ENCODE data around the gene ACTL6B. TPM values are rescaled to one million over a fixed set of nuclear protein-coding genes. Genes with fewer than 3 reads are reported as not detected.
A peak's percentile ranks its signal among the peaks of the same experiment; 100 is the strongest.

ACTL6B gene
- total and polyA plus RNA-seq, 2 of the 13 experiments (the other 11 are each of a cell fraction or from before 2014, with no cell fraction given): not detected

- no peak for TF ChIP-seq FOXO1 (CRISPR knock-in tag; IDR thresholded peaks at IDR 0.05)
- no peak for TF ChIP-seq RBM22 (optimal IDR thresholded peaks at IDR 0.05; ENCODE audit: low read length)
- TF ChIP-seq ZNF891 (CRISPR knock-in tag; IDR thresholded peaks at IDR 0.05): peak; percentile 68; the same call in 1 of the 2 replicates
- no peak; the same call in 1 of the 2 replicates for TF ChIP-seq ARNTL (CRISPR knock-in tag; IDR thresholded peaks at IDR 0.05)
- TF ChIP-seq NCOA5 (CRISPR knock-in tag; IDR thresholded peaks at IDR 0.05): no peak
- no peak for TF ChIP-seq MLLT10 (CRISPR knock-in tag; IDR thresholded peaks at IDR 0.05)
- TF ChIP-seq ZNF549 (CRISPR knock-in tag; IDR thresholded peaks at IDR 0.05): no peak
- TF ChIP-seq PHB2 (IDR thresholded peaks at IDR 0.05; ENCODE audit: partially characterized antibody): no peak
- TF ChIP-seq JDP2 (CRISPR knock-in tag; IDR thresholded peaks at IDR 0.05; ENCODE audit: borderline replicate concordance): no peak
- no peak for TF ChIP-seq HIVEP1 (CRISPR knock-in tag; IDR thresholded peaks at IDR 0.05)
- TF ChIP-seq TMF1 (CRISPR knock-in tag; IDR thresholded peaks at IDR 0.05; ENCODE audit: low read depth): no peak
- TF ChIP-seq ZNF740 (CRISPR knock-in tag; IDR thresholded peaks at IDR 0.05): no peak
- no peak for TF ChIP-seq SMYD3 (CRISPR knock-in tag; IDR thresholded peaks at IDR 0.05)
- TF ChIP-seq TFDP1 (CRISPR knock-in tag; IDR thresholded peaks at IDR 0.05; ENCODE audit: borderline replicate concordance): no peak
- TF ChIP-seq ZNF737 (CRISPR knock-in tag; IDR thresholded peaks at IDR 0.05; ENCODE audit: borderline replicate concordance): no peak
- TF ChIP-seq GLI4 (CRISPR knock-in tag; IDR thresholded peaks at IDR 0.05; ENCODE audit: borderline replicate concordance): no peak
- TF ChIP-seq KAT7 (CRISPR knock-in tag; IDR thresholded peaks at IDR 0.05; ENCODE audit: borderline replicate concordance): no peak
- TF ChIP-seq ZNF562 (CRISPR knock-in tag; IDR thresholded peaks at IDR 0.05; ENCODE audit: borderline replicate concordance): no peak
- no peak for TF ChIP-seq SYNCRIP (IDR thresholded peaks at IDR 0.05; ENCODE audit: insufficient read depth, low read depth, low read length)
- TF ChIP-seq NFE2 (CRISPR knock-in tag; IDR thresholded peaks at IDR 0.05): no peak
- TF ChIP-seq TFAP4 (IDR thresholded peaks at IDR 0.05; ENCODE audit: borderline replicate concordance, low read depth): peak; percentile 40; the same call in 1 of the 2 replicates
- 0 out of 2 replicates have a peak, but pooled peaks have one; percentile 35 for TF ChIP-seq ARID4A (CRISPR knock-in tag; IDR thresholded peaks at IDR 0.05; ENCODE audit: borderline replicate concordance)
- no peak for TF ChIP-seq KDM4B (CRISPR knock-in tag; IDR thresholded peaks at IDR 0.05)
- TF ChIP-seq SAP130 (CRISPR knock-in tag; IDR thresholded peaks at IDR 0.05; ENCODE audit: low read depth): no peak
- TF ChIP-seq ATM (IDR thresholded peaks at IDR 0.05; ENCODE audit: borderline replicate concordance): no peak
- 0 out of 2 replicates have a peak, but pooled peaks have one; percentile 50 for TF ChIP-seq ZNF235 (CRISPR knock-in tag; IDR thresholded peaks at IDR 0.05; ENCODE audit: borderline replicate concordance)
Measured at GRCh38 chr7:100641860-100642533, 14.3 kb downstream of the ACTL6B start (continued).
